ENCODE data around the gene COL23A1. TPM values are rescaled to one million over a fixed set of nuclear protein-coding genes. Genes with fewer than 3 reads are reported as not detected.

The COL23A1 gene
- total RNA-seq, 1 experiment from 2014 or later = 15.0 TPM

DNA sequence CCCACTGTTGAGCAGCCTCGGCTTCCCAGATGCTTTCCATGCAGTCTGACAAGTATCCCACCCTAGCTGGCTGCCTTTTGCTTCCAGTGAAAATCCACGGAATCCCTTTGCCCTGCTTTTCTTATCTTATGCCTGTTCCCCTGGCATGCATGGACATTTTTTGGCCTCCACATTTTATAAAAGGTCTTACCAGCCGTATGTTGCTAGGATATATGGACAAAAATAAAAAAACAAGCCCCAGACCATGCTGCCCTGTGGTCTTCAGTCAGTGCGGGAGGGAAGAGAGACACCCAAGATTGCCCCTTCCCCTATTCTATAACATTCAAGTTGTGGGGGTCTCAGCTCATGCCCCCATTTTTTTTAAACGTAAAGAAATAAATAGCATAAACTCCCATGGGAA is 129.6 kb downstream of the COL23A1 start (continued):
- TF ChIP-seq, protein P1, sequence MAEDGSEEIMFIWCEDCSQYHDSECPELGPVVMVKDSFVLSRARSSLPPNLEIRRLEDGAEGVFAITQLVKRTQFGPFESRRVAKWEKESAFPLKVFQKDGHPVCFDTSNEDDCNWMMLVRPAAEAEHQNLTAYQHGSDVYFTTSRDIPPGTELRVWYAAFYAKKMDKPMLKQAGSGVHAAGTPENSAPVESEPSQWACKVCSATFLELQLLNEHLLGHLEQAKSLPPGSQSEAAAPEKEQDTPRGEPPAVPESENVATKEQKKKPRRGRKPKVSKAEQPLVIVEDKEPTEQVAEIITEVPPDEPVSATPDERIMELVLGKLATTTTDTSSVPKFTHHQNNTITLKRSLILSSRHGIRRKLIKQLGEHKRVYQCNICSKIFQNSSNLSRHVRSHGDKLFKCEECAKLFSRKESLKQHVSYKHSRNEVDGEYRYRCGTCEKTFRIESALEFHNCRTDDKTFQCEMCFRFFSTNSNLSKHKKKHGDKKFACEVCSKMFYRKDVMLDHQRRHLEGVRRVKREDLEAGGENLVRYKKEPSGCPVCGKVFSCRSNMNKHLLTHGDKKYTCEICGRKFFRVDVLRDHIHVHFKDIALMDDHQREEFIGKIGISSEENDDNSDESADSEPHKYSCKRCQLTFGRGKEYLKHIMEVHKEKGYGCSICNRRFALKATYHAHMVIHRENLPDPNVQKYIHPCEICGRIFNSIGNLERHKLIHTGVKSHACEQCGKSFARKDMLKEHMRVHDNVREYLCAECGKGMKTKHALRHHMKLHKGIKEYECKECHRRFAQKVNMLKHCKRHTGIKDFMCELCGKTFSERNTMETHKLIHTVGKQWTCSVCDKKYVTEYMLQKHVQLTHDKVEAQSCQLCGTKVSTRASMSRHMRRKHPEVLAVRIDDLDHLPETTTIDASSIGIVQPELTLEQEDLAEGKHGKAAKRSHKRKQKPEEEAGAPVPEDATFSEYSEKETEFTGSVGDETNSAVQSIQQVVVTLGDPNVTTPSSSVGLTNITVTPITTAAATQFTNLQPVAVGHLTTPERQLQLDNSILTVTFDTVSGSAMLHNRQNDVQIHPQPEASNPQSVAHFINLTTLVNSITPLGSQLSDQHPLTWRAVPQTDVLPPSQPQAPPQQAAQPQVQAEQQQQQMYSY (CRISPR knock-in tag; IDR thresholded peaks at IDR 0.05) = no peak
- TF ChIP-seq TP53 (CRISPR knock-in tag; IDR thresholded peaks at IDR 0.05) = no peak
- TF ChIP-seq HMGA2 (CRISPR knock-in tag; IDR thresholded peaks at IDR 0.05) = no peak

DNA sequence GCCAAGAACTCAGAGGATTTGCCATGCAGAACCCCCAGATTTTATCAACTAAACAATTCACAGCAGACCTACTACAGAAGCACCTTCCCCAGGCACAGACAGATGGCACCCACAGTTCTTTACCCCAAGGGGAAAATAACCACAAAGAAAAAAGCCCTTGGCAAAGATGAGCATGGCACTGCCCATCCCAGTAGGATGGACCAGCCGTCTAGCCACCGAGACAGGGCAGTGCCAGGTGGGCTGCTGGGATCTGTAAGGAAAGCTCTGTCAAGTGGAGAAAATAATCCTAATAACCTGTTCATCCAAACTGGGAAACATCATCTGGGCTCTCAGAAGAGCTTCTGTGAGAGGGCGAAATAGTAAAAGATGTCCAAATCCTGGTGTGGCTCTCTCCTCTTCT is 130.0 kb downstream of the COL23A1 start:
- no peak for DNase-seq (ENCODE audit: low spot score)
- ChIA-PET POLR2A (no interaction called here), CTCF (interaction anchor here (1.3 to 4.6 kb wide), 23 partner anchors 9 to 180 kb away, joined by 6 to 88 read pairs (median 11); partner anchors contain the start of gene COL23A1)
- H3K27me3 Mint-ChIP-seq (ENCODE audit: low read depth) = no peaks in the 10 kb centered on the region
- no peak for ATAC-seq
- no peak overlapping the region for H3K4me3 Mint-ChIP-seq
- H3K9me3 Mint-ChIP-seq = no peaks in the 10 kb centered on the region
- no peaks in the 10 kb centered on the region for H3K36me3 Mint-ChIP-seq
- TF ChIP-seq, protein P2, sequence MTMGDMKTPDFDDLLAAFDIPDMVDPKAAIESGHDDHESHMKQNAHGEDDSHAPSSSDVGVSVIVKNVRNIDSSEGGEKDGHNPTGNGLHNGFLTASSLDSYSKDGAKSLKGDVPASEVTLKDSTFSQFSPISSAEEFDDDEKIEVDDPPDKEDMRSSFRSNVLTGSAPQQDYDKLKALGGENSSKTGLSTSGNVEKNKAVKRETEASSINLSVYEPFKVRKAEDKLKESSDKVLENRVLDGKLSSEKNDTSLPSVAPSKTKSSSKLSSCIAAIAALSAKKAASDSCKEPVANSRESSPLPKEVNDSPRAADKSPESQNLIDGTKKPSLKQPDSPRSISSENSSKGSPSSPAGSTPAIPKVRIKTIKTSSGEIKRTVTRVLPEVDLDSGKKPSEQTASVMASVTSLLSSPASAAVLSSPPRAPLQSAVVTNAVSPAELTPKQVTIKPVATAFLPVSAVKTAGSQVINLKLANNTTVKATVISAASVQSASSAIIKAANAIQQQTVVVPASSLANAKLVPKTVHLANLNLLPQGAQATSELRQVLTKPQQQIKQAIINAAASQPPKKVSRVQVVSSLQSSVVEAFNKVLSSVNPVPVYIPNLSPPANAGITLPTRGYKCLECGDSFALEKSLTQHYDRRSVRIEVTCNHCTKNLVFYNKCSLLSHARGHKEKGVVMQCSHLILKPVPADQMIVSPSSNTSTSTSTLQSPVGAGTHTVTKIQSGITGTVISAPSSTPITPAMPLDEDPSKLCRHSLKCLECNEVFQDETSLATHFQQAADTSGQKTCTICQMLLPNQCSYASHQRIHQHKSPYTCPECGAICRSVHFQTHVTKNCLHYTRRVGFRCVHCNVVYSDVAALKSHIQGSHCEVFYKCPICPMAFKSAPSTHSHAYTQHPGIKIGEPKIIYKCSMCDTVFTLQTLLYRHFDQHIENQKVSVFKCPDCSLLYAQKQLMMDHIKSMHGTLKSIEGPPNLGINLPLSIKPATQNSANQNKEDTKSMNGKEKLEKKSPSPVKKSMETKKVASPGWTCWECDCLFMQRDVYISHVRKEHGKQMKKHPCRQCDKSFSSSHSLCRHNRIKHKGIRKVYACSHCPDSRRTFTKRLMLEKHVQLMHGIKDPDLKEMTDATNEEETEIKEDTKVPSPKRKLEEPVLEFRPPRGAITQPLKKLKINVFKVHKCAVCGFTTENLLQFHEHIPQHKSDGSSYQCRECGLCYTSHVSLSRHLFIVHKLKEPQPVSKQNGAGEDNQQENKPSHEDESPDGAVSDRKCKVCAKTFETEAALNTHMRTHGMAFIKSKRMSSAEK (CRISPR knock-in tag; IDR thresholded peaks at IDR 0.05; ENCODE audit: borderline replicate concordance) = no peak
- TF ChIP-seq, protein P3, sequence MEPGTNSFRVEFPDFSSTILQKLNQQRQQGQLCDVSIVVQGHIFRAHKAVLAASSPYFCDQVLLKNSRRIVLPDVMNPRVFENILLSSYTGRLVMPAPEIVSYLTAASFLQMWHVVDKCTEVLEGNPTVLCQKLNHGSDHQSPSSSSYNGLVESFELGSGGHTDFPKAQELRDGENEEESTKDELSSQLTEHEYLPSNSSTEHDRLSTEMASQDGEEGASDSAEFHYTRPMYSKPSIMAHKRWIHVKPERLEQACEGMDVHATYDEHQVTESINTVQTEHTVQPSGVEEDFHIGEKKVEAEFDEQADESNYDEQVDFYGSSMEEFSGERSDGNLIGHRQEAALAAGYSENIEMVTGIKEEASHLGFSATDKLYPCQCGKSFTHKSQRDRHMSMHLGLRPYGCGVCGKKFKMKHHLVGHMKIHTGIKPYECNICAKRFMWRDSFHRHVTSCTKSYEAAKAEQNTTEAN (CRISPR knock-in tag; IDR thresholded peaks at IDR 0.05) = no peak
- TF ChIP-seq NFE2L1 (CRISPR knock-in tag; IDR thresholded peaks at IDR 0.05) (no peak), RELA (CRISPR knock-in tag; IDR thresholded peaks at IDR 0.05; ENCODE audit: borderline replicate concordance) (no peak), NR3C1 (CRISPR knock-in tag; conservative IDR thresholded peaks at IDR 0.05; ENCODE audit: low read depth) (no peak)
- TF ChIP-seq, protein P4, sequence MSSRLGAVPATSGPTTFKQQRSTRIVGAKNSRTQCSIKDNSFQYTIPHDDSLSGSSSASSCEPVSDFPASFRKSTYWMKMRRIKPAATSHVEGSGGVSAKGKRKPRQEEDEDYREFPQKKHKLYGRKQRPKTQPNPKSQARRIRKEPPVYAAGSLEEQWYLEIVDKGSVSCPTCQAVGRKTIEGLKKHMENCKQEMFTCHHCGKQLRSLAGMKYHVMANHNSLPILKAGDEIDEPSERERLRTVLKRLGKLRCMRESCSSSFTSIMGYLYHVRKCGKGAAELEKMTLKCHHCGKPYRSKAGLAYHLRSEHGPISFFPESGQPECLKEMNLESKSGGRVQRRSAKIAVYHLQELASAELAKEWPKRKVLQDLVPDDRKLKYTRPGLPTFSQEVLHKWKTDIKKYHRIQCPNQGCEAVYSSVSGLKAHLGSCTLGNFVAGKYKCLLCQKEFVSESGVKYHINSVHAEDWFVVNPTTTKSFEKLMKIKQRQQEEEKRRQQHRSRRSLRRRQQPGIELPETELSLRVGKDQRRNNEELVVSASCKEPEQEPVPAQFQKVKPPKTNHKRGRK (CRISPR knock-in tag; IDR thresholded peaks at IDR 0.05; ENCODE audit: borderline replicate concordance) = no peak
- TF ChIP-seq, protein P5, sequence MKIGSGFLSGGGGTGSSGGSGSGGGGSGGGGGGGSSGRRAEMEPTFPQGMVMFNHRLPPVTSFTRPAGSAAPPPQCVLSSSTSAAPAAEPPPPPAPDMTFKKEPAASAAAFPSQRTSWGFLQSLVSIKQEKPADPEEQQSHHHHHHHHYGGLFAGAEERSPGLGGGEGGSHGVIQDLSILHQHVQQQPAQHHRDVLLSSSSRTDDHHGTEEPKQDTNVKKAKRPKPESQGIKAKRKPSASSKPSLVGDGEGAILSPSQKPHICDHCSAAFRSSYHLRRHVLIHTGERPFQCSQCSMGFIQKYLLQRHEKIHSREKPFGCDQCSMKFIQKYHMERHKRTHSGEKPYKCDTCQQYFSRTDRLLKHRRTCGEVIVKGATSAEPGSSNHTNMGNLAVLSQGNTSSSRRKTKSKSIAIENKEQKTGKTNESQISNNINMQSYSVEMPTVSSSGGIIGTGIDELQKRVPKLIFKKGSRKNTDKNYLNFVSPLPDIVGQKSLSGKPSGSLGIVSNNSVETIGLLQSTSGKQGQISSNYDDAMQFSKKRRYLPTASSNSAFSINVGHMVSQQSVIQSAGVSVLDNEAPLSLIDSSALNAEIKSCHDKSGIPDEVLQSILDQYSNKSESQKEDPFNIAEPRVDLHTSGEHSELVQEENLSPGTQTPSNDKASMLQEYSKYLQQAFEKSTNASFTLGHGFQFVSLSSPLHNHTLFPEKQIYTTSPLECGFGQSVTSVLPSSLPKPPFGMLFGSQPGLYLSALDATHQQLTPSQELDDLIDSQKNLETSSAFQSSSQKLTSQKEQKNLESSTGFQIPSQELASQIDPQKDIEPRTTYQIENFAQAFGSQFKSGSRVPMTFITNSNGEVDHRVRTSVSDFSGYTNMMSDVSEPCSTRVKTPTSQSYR (CRISPR knock-in tag; IDR thresholded peaks at IDR 0.05) = no peak
- peaks cover 33% of the 10 kb centered on the region for H3K4me1 Mint-ChIP-seq
- H3K27ac Mint-ChIP-seq = no peak overlapping the region
